ENCODE data around the gene C16orf74.

C16orf74 gene

GRCh38 chr16:85695196-85696128 lies 55.4 kb downstream of the C16orf74 start:
- no peak overlapping the region for H3K4me3 ChIP-seq (ENCODE audit: control insufficient read depth, low read depth, low read length)
- no peak for DNase-seq (ENCODE audit: low read depth)
- TF ChIP-seq, protein P1, sequence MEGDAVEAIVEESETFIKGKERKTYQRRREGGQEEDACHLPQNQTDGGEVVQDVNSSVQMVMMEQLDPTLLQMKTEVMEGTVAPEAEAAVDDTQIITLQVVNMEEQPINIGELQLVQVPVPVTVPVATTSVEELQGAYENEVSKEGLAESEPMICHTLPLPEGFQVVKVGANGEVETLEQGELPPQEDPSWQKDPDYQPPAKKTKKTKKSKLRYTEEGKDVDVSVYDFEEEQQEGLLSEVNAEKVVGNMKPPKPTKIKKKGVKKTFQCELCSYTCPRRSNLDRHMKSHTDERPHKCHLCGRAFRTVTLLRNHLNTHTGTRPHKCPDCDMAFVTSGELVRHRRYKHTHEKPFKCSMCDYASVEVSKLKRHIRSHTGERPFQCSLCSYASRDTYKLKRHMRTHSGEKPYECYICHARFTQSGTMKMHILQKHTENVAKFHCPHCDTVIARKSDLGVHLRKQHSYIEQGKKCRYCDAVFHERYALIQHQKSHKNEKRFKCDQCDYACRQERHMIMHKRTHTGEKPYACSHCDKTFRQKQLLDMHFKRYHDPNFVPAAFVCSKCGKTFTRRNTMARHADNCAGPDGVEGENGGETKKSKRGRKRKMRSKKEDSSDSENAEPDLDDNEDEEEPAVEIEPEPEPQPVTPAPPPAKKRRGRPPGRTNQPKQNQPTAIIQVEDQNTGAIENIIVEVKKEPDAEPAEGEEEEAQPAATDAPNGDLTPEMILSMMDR (IDR thresholded peaks at IDR 0.05; ENCODE audit: control insufficient read depth, insufficient read depth, low read depth, low read length, missing control alignments) = no peak

DNA sequence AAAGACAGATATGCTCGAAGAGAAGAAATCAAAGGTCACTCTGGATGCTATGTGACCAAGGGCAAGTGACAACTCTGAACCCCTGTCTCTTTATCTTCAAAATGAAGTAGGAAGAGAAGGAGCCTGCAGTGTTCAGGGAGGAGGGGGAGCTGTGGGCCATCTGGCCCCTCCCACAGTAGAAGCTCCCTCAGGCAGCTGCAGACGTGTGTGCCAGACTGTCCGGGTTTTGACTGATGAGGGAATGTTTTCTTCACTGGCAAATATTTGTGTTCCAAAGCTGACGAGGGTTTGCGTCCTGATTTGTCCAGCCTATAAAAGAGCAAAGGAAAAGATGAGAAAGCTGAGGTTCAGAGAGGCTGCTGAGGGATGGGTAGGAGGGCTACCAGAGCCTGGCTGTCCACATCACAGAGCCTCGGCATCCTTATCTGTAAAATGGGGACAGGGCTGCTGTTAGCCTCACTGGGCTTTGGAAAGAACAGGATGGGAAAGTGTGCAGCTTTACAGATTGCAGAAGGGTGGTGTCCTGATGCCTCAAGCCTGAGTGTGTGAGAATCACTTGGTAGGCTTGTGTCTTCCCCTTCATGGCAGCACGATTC lies 60.3 kb downstream of the C16orf74 start:
- TF ChIP-seq, protein P1 (IDR thresholded peaks at IDR 0.05; ENCODE audit: control insufficient read depth, insufficient read depth, low read depth, low read length, missing control alignments) = no peak
- DNase-seq (ENCODE audit: low read depth) = no peak
- H3K4me3 ChIP-seq (ENCODE audit: control insufficient read depth, low read depth, low read length) = no peak overlapping the region

DNA sequence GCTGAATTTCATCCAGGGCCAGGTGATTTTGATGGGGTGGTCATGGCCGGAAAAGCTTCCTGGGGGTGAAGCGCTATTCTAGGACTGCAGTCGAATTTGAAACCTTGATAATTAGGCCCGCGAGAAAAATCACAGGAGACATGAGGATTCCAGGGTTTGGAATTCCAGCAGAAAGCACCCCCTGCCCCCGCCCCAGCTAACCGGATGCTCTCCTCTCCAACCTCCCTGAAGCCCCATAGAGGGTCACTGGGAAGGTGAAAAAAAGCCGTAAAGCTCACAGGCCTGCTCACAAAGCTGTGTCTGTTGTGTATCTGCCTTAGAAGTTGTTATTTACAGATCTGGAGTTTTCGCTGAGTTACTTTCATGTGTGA lies 61.0 kb downstream of the C16orf74 start:
- no peak for DNase-seq (ENCODE audit: low read depth)
- H3K4me3 ChIP-seq (ENCODE audit: control insufficient read depth, low read depth, low read length) = no peak overlapping the region

GRCh38 chr16:85689285-85689949 lies 61.5 kb downstream of the C16orf74 start:
- peak overlapping the region; percentile 49 for H3K4me3 ChIP-seq (ENCODE audit: control insufficient read depth, low read depth, low read length)
- no peak for DNase-seq (ENCODE audit: low read depth)
- TF ChIP-seq, protein P1 (IDR thresholded peaks at IDR 0.05; ENCODE audit: control insufficient read depth, insufficient read depth, low read depth, low read length, missing control alignments) = no peak

More for the DNA sequence above, 61.0 kb downstream of the C16orf74 start:
- TF ChIP-seq, protein P1 (IDR thresholded peaks at IDR 0.05; ENCODE audit: control insufficient read depth, insufficient read depth, low read depth, low read length, missing control alignments) = no peak

DNA sequence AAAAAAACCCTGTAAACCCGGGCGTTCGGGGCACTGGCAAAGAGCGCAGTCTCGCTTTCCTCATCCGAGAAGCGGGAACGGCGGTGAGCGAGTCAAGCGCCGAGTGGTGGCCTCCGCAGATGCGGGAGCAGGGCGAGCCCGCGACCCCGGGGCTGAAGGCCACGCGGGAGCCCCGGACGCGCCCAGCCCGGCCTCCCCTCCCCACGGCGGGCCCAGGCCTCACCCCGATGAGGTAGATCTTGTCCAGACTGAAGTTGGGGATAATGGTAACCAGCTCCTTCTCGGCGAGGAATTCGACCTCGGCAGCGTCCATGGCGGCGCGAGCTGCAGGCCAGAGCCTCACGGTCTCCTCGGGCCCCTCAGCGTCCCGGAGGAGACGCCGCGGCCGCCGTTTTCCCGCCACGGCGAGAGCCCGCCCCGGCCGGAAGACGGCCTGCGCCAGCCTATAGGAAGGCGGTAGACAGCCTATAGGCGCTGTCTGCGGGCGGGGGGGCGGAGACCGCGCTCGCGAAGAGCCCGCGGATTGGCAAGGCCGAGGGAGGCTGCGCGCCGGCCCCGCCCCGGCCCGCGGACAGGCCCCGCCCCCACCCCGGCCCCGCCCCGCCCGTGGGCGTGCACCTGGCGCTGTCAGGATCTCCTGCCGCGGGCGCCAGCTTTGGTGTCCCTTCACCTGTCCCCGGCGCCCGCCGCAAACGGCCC lies 62.2 kb downstream of the C16orf74 start, which contains the start of gene GINS2:
GINS2 (minus strand) TSS at position 369 of the 699 bp plus-strand sequence; CDS start at position 313, 56 bp downstream.
- peak; percentile 50 for DNase-seq (ENCODE audit: low read depth)
- TF ChIP-seq, protein P1 (IDR thresholded peaks at IDR 0.05; ENCODE audit: control insufficient read depth, insufficient read depth, low read depth, low read length, missing control alignments) = no peak
- peak within 1 kb of the TSS; percentile 59 for H3K4me3 ChIP-seq (ENCODE audit: control insufficient read depth, low read depth, low read length)
